DMS153 treated with DMSO at 0.1 percent for 48 hours (cell line): ENCODE data around the gene HMG20B.

Experiments
- DNase-seq: peaks from one replicate; lab custom pipeline; 2025; ENCODE audit not compliant: unreplicated experiment; lab: John Stamatoyannopoulos, UW

HMG20B gene

GRCh38 chr19:3536429-3537100, 36.2 kb upstream of the HMG20B start:
- no peak for DNase-seq

- DNase-seq, result no peak
Measured at GRCh38 chr19:3537101-3537437, 35.7 kb upstream of the HMG20B start.

- DNase-seq, result no peak
Measured at GRCh38 chr19:3537438-3538240, 35.1 kb upstream of the HMG20B start.

GRCh38 chr19:3538258-3538929, 34.4 kb upstream of the HMG20B start:
- no peak for DNase-seq

GRCh38 chr19:3538965-3539755, 33.6 kb upstream of the HMG20B start, which contains the start of gene TEKTIP1:
TEKTIP1 (plus strand) TSS chr19:3539174; CDS start chr19:3539178, 4 bp downstream.
- no peak for DNase-seq

GRCh38 chr19:3539756-3540118, 33.0 kb upstream of the HMG20B start:
- no peak for DNase-seq

- DNase-seq, result no peak
Measured at GRCh38 chr19:3543150-3544057, 29.3 kb upstream of the HMG20B start.

GRCh38 chr19:3544058-3544376, 28.7 kb upstream of the HMG20B start:
- no peak for DNase-seq

- DNase-seq, result peak; percentile 3
Measured at GRCh38 chr19:3544742-3545668, 27.7 kb upstream of the HMG20B start.

GRCh38 chr19:3545669-3546034, 27.1 kb upstream of the HMG20B start:
- no peak for DNase-seq

GRCh38 chr19:3546119-3546518, 26.6 kb upstream of the HMG20B start:
- DNase-seq, result no peak

- no peak for DNase-seq
Measured at GRCh38 chr19:3547301-3547731, 25.4 kb upstream of the HMG20B start.

GRCh38 chr19:3547767-3548282, 24.9 kb upstream of the HMG20B start:
- no peak for DNase-seq

GRCh38 chr19:3548606-3549005, 24.1 kb upstream of the HMG20B start:
- DNase-seq, result no peak

- DNase-seq, result no peak
Measured at GRCh38 chr19:3549816-3550215, 22.9 kb upstream of the HMG20B start.

- DNase-seq, result no peak
Measured at GRCh38 chr19:3550947-3551791, 21.6 kb upstream of the HMG20B start.

GRCh38 chr19:3551792-3552095, 21.0 kb upstream of the HMG20B start:
- DNase-seq, result no peak
